PFSK-1 (cell line): ENCODE data around the gene COPS2.

ENCODE experiments used
- FOXP2 ChIP-seq: optimal IDR thresholded peaks from 2 replicates; pipeline ENCODE3; 2011; ENCODE audit warnings: borderline replicate concordance, control low read depth, inconsistent platforms; ENCODE audit not compliant: insufficient read depth; ENCODE audit errors: extremely low read length, extremely low read depth
- POLR2AphosphoS5 ChIP-seq: IDR thresholded peaks from 2 replicates; pipeline ENCODE4 v1.6.1; 2012; ENCODE audit warnings: low read depth, mild to moderate bottlenecking, control low read depth, low read length, moderate library complexity
- SIN3A ChIP-seq: IDR thresholded peaks from 2 replicates; pipeline ENCODE4 v1.6.1; 2012; ENCODE audit warnings: mild to moderate bottlenecking, low read length, moderate library complexity, borderline replicate concordance; ENCODE audit not compliant: insufficient read depth
- TAF1 ChIP-seq: IDR thresholded peaks from 2 replicates; pipeline ENCODE4 v1.6.1; 2012; ENCODE audit warnings: low read length, control low read depth, borderline replicate concordance; ENCODE audit not compliant: insufficient read depth
- TF ChIP-seq, protein P1 (sequence below), 2 experiments: IDR thresholded peaks; 2 replicates each; pipeline versions ENCODE4 v1.6.1 to v1.8.0; 2011 to 2012; ENCODE audit warnings: low read depth in 2 of 2, low read length in 2 of 2, control low read depth in 1 of 2, inconsistent platforms in 1 of 2, mild to moderate bottlenecking in 1 of 2, moderate library complexity in 1 of 2; ENCODE audit not compliant: insufficient read depth in 1 of 2

DNA sequence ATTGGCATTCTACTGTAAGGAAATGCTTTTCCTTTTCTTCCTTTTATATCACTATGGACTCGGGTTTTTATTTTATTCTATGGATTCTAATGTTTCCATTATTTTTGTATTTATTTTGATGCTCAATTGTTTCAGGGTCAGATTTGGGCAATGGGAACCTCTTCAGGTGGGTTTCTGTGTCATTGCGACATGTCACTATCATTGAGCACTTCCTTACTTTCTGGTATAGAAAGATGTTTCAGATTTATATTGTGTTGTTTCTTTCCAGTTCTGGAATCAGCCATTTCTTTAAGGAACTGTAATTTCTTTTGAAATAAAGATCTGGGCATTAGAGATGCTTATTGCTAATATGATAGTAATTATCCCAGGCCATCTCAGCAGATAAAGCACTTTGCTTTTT lies 36.5 kb upstream of the COPS2 start:
- TF ChIP-seq SIN3A (no peak), POLR2AphosphoS5 (no peak), TAF1 (no peak), FOXP2 (no peak)
- TF ChIP-seq, protein P1, sequence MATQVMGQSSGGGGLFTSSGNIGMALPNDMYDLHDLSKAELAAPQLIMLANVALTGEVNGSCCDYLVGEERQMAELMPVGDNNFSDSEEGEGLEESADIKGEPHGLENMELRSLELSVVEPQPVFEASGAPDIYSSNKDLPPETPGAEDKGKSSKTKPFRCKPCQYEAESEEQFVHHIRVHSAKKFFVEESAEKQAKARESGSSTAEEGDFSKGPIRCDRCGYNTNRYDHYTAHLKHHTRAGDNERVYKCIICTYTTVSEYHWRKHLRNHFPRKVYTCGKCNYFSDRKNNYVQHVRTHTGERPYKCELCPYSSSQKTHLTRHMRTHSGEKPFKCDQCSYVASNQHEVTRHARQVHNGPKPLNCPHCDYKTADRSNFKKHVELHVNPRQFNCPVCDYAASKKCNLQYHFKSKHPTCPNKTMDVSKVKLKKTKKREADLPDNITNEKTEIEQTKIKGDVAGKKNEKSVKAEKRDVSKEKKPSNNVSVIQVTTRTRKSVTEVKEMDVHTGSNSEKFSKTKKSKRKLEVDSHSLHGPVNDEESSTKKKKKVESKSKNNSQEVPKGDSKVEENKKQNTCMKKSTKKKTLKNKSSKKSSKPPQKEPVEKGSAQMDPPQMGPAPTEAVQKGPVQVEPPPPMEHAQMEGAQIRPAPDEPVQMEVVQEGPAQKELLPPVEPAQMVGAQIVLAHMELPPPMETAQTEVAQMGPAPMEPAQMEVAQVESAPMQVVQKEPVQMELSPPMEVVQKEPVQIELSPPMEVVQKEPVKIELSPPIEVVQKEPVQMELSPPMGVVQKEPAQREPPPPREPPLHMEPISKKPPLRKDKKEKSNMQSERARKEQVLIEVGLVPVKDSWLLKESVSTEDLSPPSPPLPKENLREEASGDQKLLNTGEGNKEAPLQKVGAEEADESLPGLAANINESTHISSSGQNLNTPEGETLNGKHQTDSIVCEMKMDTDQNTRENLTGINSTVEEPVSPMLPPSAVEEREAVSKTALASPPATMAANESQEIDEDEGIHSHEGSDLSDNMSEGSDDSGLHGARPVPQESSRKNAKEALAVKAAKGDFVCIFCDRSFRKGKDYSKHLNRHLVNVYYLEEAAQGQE (IDR thresholded peaks at IDR 0.05; ENCODE audit: insufficient read depth in 1 of 2, low read depth in 2 of 2, low read length in 2 of 2): no peak
